Measurements from ENCODE around the gene ACTR6. TPM values are rescaled to one million over a fixed set of nuclear protein-coding genes. Genes with fewer than 3 reads are reported as not detected.
"Not testable (repeated sequence)": the region's sequence is repeated elsewhere in the genome, so short reads cannot be mapped to it uniquely, and the experiment has no call there.

The ACTR6 gene
- total RNA-seq, 1 experiment from 2014 or later: 26.9 TPM

DNA sequence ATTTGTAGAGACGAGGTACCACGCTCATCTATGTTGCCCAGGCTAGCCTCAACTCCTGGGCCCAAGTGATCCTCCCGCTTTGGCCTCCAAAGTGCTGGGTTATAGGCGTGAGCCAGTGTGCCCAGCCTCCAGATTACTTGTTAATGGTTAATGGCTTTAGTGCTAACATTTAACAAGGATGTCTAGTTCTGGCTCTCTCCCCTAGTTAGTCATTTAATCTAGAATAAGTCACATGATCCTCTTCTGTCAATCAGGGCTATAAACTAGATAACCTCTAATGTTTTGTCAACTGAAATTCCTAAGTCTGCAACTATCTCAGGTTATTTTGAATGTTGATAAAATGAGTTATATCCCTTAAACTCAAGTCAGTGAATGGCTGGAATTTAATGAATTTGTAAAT is 15.7 kb downstream of the ACTR6 start:
- BruUV-seq (replicated peaks): no TSS peak
- H3K36me3 ChIP-seq (ENCODE audit: low read depth): peaks cover 17% of the 10 kb centered on the region
- no peak overlapping the region for H3K4me2 ChIP-seq
- H3F3A ChIP-seq (ENCODE audit: insufficient read depth, low read depth): no peaks in the 10 kb centered on the region
- intact Hi-C loops (cut with micrococcal nuclease; ENCODE audit: unreplicated experiment): no loop called here
- H2AFZ ChIP-seq: no peak overlapping the region
- no peaks in the 10 kb centered on the region for H3K4me1 ChIP-seq (replicated peaks; ENCODE audit: insufficient read depth)
- DNase-seq: no peak
- H4K20me1 ChIP-seq (ENCODE audit: insufficient read depth): no peaks in the 10 kb centered on the region; the same call in 1 of the 2 replicates
- no peaks in the 10 kb centered on the region for H3K9me3 ChIP-seq (ENCODE audit: insufficient read depth, low read depth)
- H3K4me3 ChIP-seq: no peak overlapping the region
- ChIA-PET POLR2A (ENCODE audit: unreplicated experiment) (no interaction called here), CTCF (no interaction called here)
- H3K9me2 ChIP-seq (ENCODE audit: insufficient read depth): no peaks in the 10 kb centered on the region
- TF ChIP-seq, protein P1, sequence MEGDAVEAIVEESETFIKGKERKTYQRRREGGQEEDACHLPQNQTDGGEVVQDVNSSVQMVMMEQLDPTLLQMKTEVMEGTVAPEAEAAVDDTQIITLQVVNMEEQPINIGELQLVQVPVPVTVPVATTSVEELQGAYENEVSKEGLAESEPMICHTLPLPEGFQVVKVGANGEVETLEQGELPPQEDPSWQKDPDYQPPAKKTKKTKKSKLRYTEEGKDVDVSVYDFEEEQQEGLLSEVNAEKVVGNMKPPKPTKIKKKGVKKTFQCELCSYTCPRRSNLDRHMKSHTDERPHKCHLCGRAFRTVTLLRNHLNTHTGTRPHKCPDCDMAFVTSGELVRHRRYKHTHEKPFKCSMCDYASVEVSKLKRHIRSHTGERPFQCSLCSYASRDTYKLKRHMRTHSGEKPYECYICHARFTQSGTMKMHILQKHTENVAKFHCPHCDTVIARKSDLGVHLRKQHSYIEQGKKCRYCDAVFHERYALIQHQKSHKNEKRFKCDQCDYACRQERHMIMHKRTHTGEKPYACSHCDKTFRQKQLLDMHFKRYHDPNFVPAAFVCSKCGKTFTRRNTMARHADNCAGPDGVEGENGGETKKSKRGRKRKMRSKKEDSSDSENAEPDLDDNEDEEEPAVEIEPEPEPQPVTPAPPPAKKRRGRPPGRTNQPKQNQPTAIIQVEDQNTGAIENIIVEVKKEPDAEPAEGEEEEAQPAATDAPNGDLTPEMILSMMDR (conservative IDR thresholded peaks at IDR 0.05): no peak
- TF ChIP-seq EZH2 (IDR thresholded peaks at IDR 0.05; ENCODE audit: low read depth): no peak
- H3K79me2 ChIP-seq (ENCODE audit: low read depth): no peaks in the 10 kb centered on the region
- no peak overlapping the region for H3K27ac ChIP-seq
- no peaks in the 10 kb centered on the region for H3K27me3 ChIP-seq (ENCODE audit: insufficient read depth, low read depth)

DNA sequence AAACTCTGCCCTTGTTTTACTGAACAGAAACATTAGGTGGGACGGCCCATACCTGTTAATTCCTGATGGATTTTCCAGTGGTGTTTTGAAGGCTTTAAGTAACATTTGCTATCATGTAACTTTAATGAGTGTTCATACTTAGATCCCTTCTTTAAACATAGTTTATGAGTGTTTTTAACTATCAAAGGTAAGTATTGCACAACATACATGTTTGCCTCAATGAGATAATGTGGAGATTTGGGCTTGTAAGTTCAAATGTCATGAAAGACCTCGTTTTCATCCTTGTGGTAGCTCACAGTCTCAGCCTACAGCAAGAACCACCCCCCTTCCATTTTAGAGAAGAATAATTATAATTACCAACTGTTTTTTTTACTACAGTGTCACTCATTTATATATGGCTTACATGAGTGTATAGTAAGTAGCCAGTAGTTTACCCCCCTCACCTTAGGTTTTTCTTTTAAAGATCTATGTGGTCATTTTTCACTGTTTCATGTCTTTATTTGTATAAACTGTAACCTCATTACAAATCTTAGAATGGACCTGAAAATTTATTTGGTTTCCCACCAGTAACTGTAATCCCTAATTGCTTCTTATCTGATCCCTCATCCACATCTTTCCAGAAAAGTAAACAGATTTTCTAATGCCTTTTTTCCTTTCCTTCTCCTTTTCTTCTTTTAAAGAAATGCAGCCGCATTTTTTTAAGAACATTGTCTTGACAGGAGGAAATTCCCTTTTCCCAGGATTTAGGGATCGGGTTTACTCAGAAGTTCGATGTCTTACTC is 18.9 kb downstream of the ACTR6 start:
- no peaks in the 10 kb centered on the region for H3K9me2 ChIP-seq (ENCODE audit: insufficient read depth)
- CTCF ChIA-PET: interaction anchor here (1.0 kb wide), 1 partner anchor 10 kb away, joined by 3 read pairs; no protein-coding TSS in a partner anchor
- TF ChIP-seq EZH2 (IDR thresholded peaks at IDR 0.05; ENCODE audit: low read depth): no peak
- TF ChIP-seq, protein P1 (conservative IDR thresholded peaks at IDR 0.05): no peak
- DNase-seq: no peak
- H3K27ac ChIP-seq: no peak overlapping the region
- H3K9me3 ChIP-seq (ENCODE audit: insufficient read depth, low read depth): no peaks in the 10 kb centered on the region
- H3K4me2 ChIP-seq: no peak overlapping the region
- POLR2A ChIA-PET (ENCODE audit: unreplicated experiment): no interaction called here
- no peaks in the 10 kb centered on the region for H3K4me1 ChIP-seq (replicated peaks; ENCODE audit: insufficient read depth)
- no peak overlapping the region for H3K4me3 ChIP-seq
- peaks cover 14% of the 10 kb centered on the region; the same call in 1 of the 2 replicates for H3K36me3 ChIP-seq (ENCODE audit: low read depth)
- no peaks in the 10 kb centered on the region for H3K79me2 ChIP-seq (ENCODE audit: low read depth)
- no TSS peak for BruUV-seq (replicated peaks)
- H3F3A ChIP-seq (ENCODE audit: insufficient read depth, low read depth): 0 out of 2 replicates have a peak, but pooled peaks cover 3% of the 10 kb centered on the region
- intact Hi-C loops (cut with micrococcal nuclease; ENCODE audit: unreplicated experiment): no loop called here
- H3K27me3 ChIP-seq (ENCODE audit: insufficient read depth, low read depth): no peaks in the 10 kb centered on the region
- no peaks in the 10 kb centered on the region; the same call in 1 of the 2 replicates for H4K20me1 ChIP-seq (ENCODE audit: insufficient read depth)
- no peak overlapping the region for H2AFZ ChIP-seq

DNA sequence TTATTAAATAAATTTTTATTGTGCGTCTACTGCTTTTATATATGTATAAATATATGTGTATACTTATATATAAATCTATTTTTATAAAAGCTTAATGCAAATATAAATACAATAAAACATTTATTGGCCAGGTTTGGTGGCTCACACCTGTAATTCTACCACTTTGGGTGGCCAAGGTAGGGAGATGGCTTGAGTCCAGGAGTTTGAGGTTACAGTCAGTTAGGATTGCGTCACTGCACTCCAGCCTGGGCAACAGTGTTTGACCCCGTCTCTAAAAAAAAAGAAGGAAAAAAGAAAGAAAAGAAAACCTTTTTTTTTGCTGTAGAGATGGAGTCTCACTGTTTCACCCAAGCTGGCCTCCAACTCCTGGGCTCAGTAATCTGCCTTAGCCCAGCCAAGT is 20.9 kb downstream of the ACTR6 start:
- DNase-seq: no peak
- H3K27ac ChIP-seq: no peak overlapping the region
- ChIA-PET POLR2A (ENCODE audit: unreplicated experiment) (no interaction called here), CTCF (no interaction called here)
- H2AFZ ChIP-seq: no peak overlapping the region
- H3K4me2 ChIP-seq: no peak overlapping the region
- no peaks in the 10 kb centered on the region for H3K27me3 ChIP-seq (ENCODE audit: insufficient read depth, low read depth)
- H3F3A ChIP-seq (ENCODE audit: insufficient read depth, low read depth): peaks cover 3% of the 10 kb centered on the region; the same call in 1 of the 2 replicates
- H3K9me2 ChIP-seq (ENCODE audit: insufficient read depth): no peaks in the 10 kb centered on the region
- H3K36me3 ChIP-seq (ENCODE audit: low read depth): peaks cover 14% of the 10 kb centered on the region; the same call in 1 of the 2 replicates
- no peak overlapping the region for H3K4me3 ChIP-seq
- no peaks in the 10 kb centered on the region for H3K9me3 ChIP-seq (ENCODE audit: insufficient read depth, low read depth)
- no TSS peak for BruUV-seq (replicated peaks)
- no peaks in the 10 kb centered on the region for H3K79me2 ChIP-seq (ENCODE audit: low read depth)
- intact Hi-C loops (cut with micrococcal nuclease; ENCODE audit: unreplicated experiment): no loop called here
- no peaks in the 10 kb centered on the region; the same call in 1 of the 2 replicates for H4K20me1 ChIP-seq (ENCODE audit: insufficient read depth)
- no peaks in the 10 kb centered on the region for H3K4me1 ChIP-seq (replicated peaks; ENCODE audit: insufficient read depth)
- no peak for TF ChIP-seq EZH2 (IDR thresholded peaks at IDR 0.05; ENCODE audit: low read depth)
- TF ChIP-seq, protein P1 (conservative IDR thresholded peaks at IDR 0.05): no peak

DNA sequence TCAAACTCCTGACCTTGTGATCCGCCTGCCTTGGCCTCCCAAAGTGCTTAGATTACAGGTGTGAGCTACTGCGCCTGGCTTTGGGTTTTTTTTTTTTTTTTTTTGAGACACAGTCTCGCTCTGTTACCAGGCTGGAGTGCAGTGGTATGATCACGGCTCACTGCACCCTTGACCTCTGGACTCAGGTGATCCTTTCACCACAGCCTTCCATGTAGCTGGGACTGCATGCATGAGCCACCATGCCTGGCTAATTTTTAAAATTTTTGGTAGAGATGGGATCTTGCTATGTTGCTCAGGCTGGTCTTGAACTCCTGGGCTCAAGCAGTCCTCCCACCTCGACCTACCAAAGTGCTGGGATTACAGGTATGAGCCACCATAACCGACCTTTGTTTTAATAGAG is 21.6 kb downstream of the ACTR6 start:
- CTCF ChIA-PET; intact Hi-C loops (cut with micrococcal nuclease; ENCODE audit: unreplicated experiment); POLR2A ChIA-PET (ENCODE audit: unreplicated experiment): not testable (repeated sequence)

More for the DNA sequence above, 21.6 kb downstream of the ACTR6 start:
- H3K36me3 ChIP-seq (ENCODE audit: low read depth): peaks cover 14% of the 10 kb centered on the region; the same call in 1 of the 2 replicates
- H3K27me3 ChIP-seq (ENCODE audit: insufficient read depth, low read depth); H3K79me2 ChIP-seq (ENCODE audit: low read depth); H3K4me1 ChIP-seq (replicated peaks; ENCODE audit: insufficient read depth); H2AFZ ChIP-seq; H3K9me3 ChIP-seq (ENCODE audit: insufficient read depth, low read depth); H3F3A ChIP-seq (ENCODE audit: insufficient read depth, low read depth); H3K9me2 ChIP-seq (ENCODE audit: insufficient read depth); BruUV-seq (replicated peaks); H3K4me3 ChIP-seq; H3K27ac ChIP-seq; DNase-seq; H3K4me2 ChIP-seq; H4K20me1 ChIP-seq (ENCODE audit: insufficient read depth): not testable (repeated sequence)
